Neural cell (in vitro differentiated cells): ENCODE data around the gene C1QTNF8. TPM values are rescaled to one million over a fixed set of nuclear protein-coding genes. Genes with fewer than 3 reads are reported as not detected.

Experiments used
- H2AFZ ChIP-seq: fragments of 200-600, 300-800 bp; sonication (generic), shearing (Covaris generic); 2 replicates; pipeline ENCODE4 v1.6.0; 2014; ENCODE audit warnings: low read depth, mild to moderate bottlenecking, antibody characterized with exemption, low read length, moderate library complexity
- H3F3A ChIP-seq: fragments of 200-600 bp; shearing (Covaris generic); 2 replicates; pipeline ENCODE4 v1.6.1; 2016; ENCODE audit warnings: mild to moderate bottlenecking, moderate library complexity, mixed read lengths, antibody characterized with exemption, low read length; ENCODE audit not compliant: insufficient read depth, poor library complexity, severe bottlenecking
- H3K27ac ChIP-seq: fragments of 200-600, 300-800 bp; sonication (generic), shearing (Covaris generic); 2 replicates; pipeline ENCODE4 v1.5.1; 2014; ENCODE audit warnings: mild to moderate bottlenecking, low read length, moderate library complexity
- H3K27me3 ChIP-seq: fragments of 300-800, 200-600 bp; sonication (generic), shearing (Covaris generic); 2 replicates; pipeline ENCODE4 v1.6.0; 2014; ENCODE audit warnings: mild to moderate bottlenecking, low read depth, low read length, moderate library complexity; ENCODE audit not compliant: insufficient read depth
- H3K36me3 ChIP-seq: fragments of 300-800, 200-600 bp; sonication (generic), shearing (Covaris generic); 2 replicates; pipeline ENCODE4 v1.5.1; 2014; ENCODE audit warnings: mild to moderate bottlenecking, antibody characterized with exemption, low read length, moderate library complexity; ENCODE audit not compliant: insufficient read depth
- H3K4me2 ChIP-seq: fragments of 300-800, 200-600 bp; sonication (generic), shearing (Covaris generic); 2 replicates; pipeline ENCODE4 v1.6.0; 2014; ENCODE audit warnings: mild to moderate bottlenecking, low read length
- H3K4me3 ChIP-seq: fragments of 300-800, 200-600 bp; sonication (generic), shearing (Covaris generic); 2 replicates; pipeline ENCODE4 v1.5.1; 2014; ENCODE audit warnings: mild to moderate bottlenecking, low read length, moderate library complexity
- H3K79me2 ChIP-seq: fragments of 200-600 bp; shearing (Covaris generic); replicated peaks from 2 replicates; pipeline ENCODE4 v1.6.0; 2014; ENCODE audit warnings: mild to moderate bottlenecking, low read length, moderate library complexity; ENCODE audit not compliant: insufficient read depth
- H3K9ac ChIP-seq: fragments of 300-800, 200-600 bp; sonication (generic), shearing (Covaris generic); 2 replicates; pipeline ENCODE4 v1.6.1; 2016; ENCODE audit warnings: mild to moderate bottlenecking, low read length, mixed read lengths
- H3K9me2 ChIP-seq: fragments of 200-600 bp; shearing (Covaris generic); 2 replicates; pipeline ENCODE4 v1.6.1; 2016; ENCODE audit warnings: mild to moderate bottlenecking, low read length, mixed read lengths; ENCODE audit not compliant: insufficient read depth
- H3K9me3 ChIP-seq: fragments of 200-600, 300-800 bp; sonication (generic), shearing (Covaris generic); 2 replicates; pipeline ENCODE4 v1.6.1; 2016; ENCODE audit warnings: mild to moderate bottlenecking, mixed run types, low read length, moderate library complexity, mixed read lengths
- H4K20me1 ChIP-seq: fragments of 200-600 bp; shearing (Covaris generic); 2 replicates; pipeline ENCODE4 v1.6.1; 2016; ENCODE audit warnings: mild to moderate bottlenecking, mixed run types; ENCODE audit not compliant: insufficient read depth
- EP300 ChIP-seq: fragments of 450-650 bp; conservative IDR thresholded peaks from 2 replicates; pipeline ENCODE4 v1.6.1; 2014; ENCODE audit warnings: antibody characterized with exemption, mild to moderate bottlenecking, moderate library complexity; ENCODE audit not compliant: poor library complexity, severe bottlenecking
- EZH2 ChIP-seq: fragments of 200-600, 300-800 bp; shearing (Covaris generic), sonication (generic); IDR thresholded peaks from 2 replicates; pipeline ENCODE4 v1.6.1; 2014; ENCODE audit warnings: antibody characterized with exemption, low read length, borderline replicate concordance, mild to moderate bottlenecking; ENCODE audit not compliant: insufficient read depth, poor library complexity, severe bottlenecking
- MXI1 ChIP-seq: fragments of 450-650 bp; conservative IDR thresholded peaks from 2 replicates; pipeline ENCODE4 v1.6.1; 2014; ENCODE audit warnings: antibody characterized with exemption, mild to moderate bottlenecking; ENCODE audit not compliant: poor library complexity, severe bottlenecking
- POLR2AphosphoS5 ChIP-seq: IDR thresholded peaks from 2 replicates; pipeline ENCODE4 v1.6.1; 2012
- RAD21 ChIP-seq: fragments of 450-650 bp; conservative IDR thresholded peaks from 2 replicates; pipeline ENCODE4 v1.6.1; 2014; ENCODE audit warnings: antibody characterized with exemption, mild to moderate bottlenecking, moderate library complexity
- SMC3 ChIP-seq: fragments of 450-650 bp; conservative IDR thresholded peaks from 2 replicates; pipeline ENCODE4 v1.6.1; 2014; ENCODE audit warnings: antibody characterized with exemption, mild to moderate bottlenecking, moderate library complexity; ENCODE audit not compliant: poor library complexity
- TAF1 ChIP-seq: IDR thresholded peaks from 2 replicates; pipeline ENCODE4 v1.6.1; 2012; ENCODE audit warnings: low read depth
- polyA plus RNA-seq: library from polyadenylated mRNA; depleted of rRNA; stranded (reverse); fragments of >200 nt; gene quantifications from 2 replicates; pipeline ENCODE4 v1.2.3, GENCODE V29; 2014
- TF ChIP-seq, protein P1 (sequence below): fragments of 450-650 bp; IDR thresholded peaks from 2 replicates; pipeline ENCODE4 v1.5.1; 2014; ENCODE audit warnings: antibody characterized with exemption, mild to moderate bottlenecking, moderate library complexity; ENCODE audit not compliant: poor library complexity, severe bottlenecking
- TF ChIP-seq, protein P2 (sequence below): IDR thresholded peaks from 2 replicates; pipeline ENCODE4 v1.6.1; 2012; ENCODE audit warnings: borderline replicate concordance

The C1QTNF8 gene
- polyA plus RNA-seq, 1 donor from 2014 or later, result 0.79 TPM

GRCh38 chr16:1079341-1079740 lies 16.7 kb downstream of the C1QTNF8 start:
- Histone ChIP-seq H3K4me3 (no peak overlapping the region), H3K4me2 (no peak overlapping the region), H3K36me3 (no peaks in the 10 kb centered on the region), H2AFZ (no peak overlapping the region), H3K9me3 (no peaks in the 10 kb centered on the region), H4K20me1 (no peaks in the 10 kb centered on the region), H3K27ac (no peak overlapping the region), H3K9ac (no peak overlapping the region), H3F3A (no peaks in the 10 kb centered on the region), H3K27me3 (no peaks in the 10 kb centered on the region), H3K9me2 (no peaks in the 10 kb centered on the region), H3K79me2 (no peaks in the 10 kb centered on the region)
- TF ChIP-seq RAD21, result no peak

DNA sequence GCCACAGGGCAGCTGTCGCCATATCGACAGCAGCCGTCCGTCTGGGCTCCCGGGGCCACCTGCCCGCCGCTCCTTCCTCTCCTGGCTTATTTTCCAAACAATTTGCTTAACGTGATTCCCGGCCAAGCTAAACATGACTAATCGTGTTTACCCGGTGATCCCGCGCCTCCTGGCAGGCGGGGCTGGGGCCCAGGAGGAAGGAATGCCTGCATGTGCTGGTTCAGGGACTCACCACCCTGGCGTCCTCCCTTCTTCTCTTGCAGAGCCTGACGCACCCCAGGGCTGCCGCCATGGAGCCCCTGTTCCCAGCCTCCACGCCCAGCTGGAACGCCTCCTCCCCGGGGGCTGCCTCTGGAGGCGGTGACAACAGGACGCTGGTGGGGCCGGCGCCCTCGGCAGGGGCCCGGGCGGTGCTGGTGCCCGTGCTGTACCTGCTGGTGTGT lies 17.4 kb downstream of the C1QTNF8 start:
- TF ChIP-seq, protein P1, sequence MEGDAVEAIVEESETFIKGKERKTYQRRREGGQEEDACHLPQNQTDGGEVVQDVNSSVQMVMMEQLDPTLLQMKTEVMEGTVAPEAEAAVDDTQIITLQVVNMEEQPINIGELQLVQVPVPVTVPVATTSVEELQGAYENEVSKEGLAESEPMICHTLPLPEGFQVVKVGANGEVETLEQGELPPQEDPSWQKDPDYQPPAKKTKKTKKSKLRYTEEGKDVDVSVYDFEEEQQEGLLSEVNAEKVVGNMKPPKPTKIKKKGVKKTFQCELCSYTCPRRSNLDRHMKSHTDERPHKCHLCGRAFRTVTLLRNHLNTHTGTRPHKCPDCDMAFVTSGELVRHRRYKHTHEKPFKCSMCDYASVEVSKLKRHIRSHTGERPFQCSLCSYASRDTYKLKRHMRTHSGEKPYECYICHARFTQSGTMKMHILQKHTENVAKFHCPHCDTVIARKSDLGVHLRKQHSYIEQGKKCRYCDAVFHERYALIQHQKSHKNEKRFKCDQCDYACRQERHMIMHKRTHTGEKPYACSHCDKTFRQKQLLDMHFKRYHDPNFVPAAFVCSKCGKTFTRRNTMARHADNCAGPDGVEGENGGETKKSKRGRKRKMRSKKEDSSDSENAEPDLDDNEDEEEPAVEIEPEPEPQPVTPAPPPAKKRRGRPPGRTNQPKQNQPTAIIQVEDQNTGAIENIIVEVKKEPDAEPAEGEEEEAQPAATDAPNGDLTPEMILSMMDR, result no peak
- TF ChIP-seq, protein P2, sequence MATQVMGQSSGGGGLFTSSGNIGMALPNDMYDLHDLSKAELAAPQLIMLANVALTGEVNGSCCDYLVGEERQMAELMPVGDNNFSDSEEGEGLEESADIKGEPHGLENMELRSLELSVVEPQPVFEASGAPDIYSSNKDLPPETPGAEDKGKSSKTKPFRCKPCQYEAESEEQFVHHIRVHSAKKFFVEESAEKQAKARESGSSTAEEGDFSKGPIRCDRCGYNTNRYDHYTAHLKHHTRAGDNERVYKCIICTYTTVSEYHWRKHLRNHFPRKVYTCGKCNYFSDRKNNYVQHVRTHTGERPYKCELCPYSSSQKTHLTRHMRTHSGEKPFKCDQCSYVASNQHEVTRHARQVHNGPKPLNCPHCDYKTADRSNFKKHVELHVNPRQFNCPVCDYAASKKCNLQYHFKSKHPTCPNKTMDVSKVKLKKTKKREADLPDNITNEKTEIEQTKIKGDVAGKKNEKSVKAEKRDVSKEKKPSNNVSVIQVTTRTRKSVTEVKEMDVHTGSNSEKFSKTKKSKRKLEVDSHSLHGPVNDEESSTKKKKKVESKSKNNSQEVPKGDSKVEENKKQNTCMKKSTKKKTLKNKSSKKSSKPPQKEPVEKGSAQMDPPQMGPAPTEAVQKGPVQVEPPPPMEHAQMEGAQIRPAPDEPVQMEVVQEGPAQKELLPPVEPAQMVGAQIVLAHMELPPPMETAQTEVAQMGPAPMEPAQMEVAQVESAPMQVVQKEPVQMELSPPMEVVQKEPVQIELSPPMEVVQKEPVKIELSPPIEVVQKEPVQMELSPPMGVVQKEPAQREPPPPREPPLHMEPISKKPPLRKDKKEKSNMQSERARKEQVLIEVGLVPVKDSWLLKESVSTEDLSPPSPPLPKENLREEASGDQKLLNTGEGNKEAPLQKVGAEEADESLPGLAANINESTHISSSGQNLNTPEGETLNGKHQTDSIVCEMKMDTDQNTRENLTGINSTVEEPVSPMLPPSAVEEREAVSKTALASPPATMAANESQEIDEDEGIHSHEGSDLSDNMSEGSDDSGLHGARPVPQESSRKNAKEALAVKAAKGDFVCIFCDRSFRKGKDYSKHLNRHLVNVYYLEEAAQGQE, result no peak
- no peak for TF ChIP-seq EP300
- TF ChIP-seq TAF1, result no peak
- no peak for TF ChIP-seq EZH2
- no peak for TF ChIP-seq POLR2AphosphoS5
- no peak for TF ChIP-seq RAD21
- TF ChIP-seq SMC3, result no peak
- no peak for TF ChIP-seq MXI1
- no peak overlapping the region for H3K4me2 ChIP-seq
- peaks cover 3% of the 10 kb centered on the region for H3K27me3 ChIP-seq

More for the DNA sequence above, 17.4 kb downstream of the C1QTNF8 start:
- no peaks in the 10 kb centered on the region for H3K36me3 ChIP-seq
- no peaks in the 10 kb centered on the region for H3K79me2 ChIP-seq
- no peak overlapping the region for H3K4me3 ChIP-seq
- no peaks in the 10 kb centered on the region for H3F3A ChIP-seq
- H2AFZ ChIP-seq, result no peak overlapping the region
- no peaks in the 10 kb centered on the region for H3K9me3 ChIP-seq
- no peaks in the 10 kb centered on the region for H4K20me1 ChIP-seq
- no peak overlapping the region for H3K9ac ChIP-seq
- no peaks in the 10 kb centered on the region for H3K9me2 ChIP-seq
- H3K27ac ChIP-seq, result no peak overlapping the region
